HG03064 (cell line): ENCODE data around the gene ASGR2.
"Not testable (repeated sequence)": the region's sequence is repeated elsewhere in the genome, so short reads cannot be mapped to it uniquely, and the experiment has no call there.

Experiments
- ATAC-seq: cut with Tn5 transposase; IDR thresholded peaks from one replicate; pipeline ENCODE4 v1.9.1; 2021; ENCODE audit warnings: low read depth; ENCODE audit not compliant: unreplicated experiment

Gene ASGR2, protein sequence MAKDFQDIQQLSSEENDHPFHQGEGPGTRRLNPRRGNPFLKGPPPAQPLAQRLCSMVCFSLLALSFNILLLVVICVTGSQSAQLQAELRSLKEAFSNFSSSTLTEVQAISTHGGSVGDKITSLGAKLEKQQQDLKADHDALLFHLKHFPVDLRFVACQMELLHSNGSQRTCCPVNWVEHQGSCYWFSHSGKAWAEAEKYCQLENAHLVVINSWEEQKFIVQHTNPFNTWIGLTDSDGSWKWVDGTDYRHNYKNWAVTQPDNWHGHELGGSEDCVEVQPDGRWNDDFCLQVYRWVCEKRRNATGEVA

DNA sequence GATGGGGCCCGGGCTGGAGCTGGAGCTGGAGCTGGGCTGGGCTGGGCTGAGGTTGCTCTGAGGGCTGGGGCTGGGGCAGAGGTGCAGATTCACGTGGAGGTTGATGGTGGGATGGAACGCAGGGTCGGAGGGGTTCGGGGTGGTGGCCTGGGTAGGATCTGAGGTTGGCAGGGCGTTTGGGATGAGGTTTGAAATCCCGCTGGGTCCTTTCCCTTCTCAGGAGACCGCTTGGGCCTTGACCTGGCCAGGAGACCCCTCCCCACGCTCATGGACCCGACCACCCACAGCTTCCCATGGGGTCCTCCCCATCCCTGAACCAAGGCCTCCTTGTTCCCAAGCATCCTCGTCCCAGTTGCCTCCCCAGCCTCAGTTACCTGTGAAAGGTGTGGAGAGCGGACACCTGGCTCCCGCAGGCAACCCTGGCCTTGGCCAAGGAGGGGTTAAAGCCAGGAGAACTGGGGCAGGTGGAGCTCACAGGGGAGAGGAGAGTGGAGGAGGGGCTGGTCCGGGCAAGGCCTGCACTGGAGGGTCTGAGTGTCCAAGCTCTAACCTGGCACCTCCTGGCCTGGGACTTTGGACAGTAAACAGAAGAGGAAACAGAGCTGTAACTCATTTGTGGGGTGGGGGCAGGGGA lies at the start of gene ASGR2:
Gene ASGR2 (minus strand): TSS at position 582 of the 634 bp plus-strand sequence. CDS start 582 bp downstream, outside the sequence.
- no peak for ATAC-seq

DNA sequence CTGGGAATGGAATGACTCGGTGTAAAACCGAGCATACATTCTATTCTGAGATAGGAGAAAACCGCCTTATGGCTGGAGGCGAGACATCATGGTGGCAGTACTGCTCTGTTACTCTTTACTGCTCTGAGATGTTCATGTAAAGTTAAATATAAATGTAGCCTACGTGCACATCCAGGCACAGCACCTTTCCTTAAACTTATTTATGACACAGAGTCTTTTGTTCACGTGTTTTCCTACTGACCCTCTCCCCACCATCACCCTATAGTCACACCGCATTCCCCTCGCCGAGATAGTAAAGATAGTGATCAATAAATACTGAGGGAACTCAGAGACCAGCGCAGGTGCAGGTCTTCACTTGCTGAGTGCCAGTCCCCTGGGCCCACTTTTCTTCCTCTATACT lies 44.9 kb upstream of the ASGR2 start:
- ATAC-seq: not testable (repeated sequence)

DNA sequence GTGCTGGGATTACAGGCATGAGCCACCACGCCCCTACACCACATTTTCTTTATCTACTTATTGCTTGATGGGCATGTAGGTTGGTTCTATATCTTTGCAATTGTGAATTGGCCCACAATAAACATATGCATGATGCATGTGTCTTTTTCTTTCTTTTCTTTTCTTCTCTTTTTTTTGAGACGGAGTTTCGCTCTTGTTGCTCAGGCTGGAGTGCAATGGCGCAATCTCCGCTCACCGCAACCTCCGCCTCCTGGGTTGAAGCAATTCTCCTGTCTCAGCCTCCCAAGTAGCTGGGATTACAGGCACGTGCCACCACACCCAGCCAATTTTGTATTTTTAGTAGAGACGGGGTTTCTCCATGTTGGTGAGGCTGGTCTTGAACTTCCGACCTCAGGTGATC lies 43.8 kb upstream of the ASGR2 start:
- not testable (repeated sequence) for ATAC-seq

DNA sequence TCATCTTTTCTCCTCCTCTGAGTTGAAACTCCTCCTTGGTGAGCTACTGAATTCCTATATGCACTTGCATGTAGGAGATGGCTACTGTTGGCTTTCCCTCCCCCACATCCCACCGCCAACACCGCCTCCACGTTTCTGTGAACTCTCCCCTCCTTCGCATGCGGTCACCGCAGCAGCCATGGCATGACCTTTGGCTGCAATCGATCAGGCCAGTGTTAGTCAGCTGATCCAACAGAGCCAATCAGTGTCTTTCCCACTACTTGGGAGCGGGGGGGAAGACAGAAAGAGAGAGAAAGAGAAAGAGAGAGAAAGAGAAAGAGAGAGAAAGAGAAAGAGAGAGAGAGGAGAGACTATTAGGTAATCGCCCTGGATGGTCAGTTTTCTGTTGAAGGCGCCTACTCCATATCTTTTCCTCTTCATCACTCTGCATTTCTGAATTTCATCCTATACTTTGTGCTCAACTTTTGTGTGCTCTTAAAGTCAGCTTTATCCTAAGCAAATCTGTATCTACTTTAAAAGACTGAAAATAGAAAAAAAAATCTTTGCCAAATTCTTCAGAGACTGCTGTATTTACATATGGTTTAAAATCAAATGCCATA lies 41.8 kb upstream of the ASGR2 start:
- no peak for ATAC-seq

DNA sequence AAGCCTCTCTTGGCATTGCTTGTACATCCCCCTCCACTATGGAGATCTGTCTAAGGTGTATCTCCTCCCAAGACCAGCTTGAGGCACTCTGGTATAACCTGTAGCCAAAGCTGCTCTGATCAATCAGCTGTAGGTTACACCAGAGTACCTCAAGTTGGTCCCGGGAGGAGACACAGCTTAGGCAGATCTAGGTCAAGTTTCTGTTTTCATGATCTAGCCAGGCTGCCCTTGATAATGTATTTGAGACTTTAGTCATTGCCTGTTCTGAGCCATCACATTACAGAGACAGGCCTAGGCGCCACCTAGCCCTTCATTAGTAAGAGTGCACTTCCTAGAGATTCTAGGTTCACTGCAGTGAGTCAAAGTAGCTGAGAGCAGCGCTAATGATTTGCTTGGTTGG lies 33.1 kb upstream of the ASGR2 start:
- ATAC-seq: no peak

DNA sequence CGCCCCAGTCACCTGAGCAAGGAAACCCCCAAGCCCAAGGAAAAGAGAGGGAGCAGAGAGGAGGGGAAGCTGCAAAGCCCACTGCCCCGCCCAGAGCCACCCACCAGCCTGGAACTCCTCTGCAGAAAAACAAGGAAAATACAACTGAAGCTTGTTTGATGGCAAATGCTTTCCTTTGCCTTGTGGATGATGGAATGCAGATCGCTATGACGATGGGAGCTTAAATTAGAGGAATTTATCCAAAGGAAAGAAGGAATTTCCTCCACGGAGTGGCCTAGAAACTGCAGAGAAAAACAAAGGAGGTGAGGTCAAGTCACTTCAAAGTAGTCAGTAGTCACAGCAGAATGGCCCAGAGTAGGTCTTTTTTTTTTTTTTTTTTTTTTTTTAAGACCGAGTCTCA lies 31.5 kb upstream of the ASGR2 start:
- no peak for ATAC-seq

DNA sequence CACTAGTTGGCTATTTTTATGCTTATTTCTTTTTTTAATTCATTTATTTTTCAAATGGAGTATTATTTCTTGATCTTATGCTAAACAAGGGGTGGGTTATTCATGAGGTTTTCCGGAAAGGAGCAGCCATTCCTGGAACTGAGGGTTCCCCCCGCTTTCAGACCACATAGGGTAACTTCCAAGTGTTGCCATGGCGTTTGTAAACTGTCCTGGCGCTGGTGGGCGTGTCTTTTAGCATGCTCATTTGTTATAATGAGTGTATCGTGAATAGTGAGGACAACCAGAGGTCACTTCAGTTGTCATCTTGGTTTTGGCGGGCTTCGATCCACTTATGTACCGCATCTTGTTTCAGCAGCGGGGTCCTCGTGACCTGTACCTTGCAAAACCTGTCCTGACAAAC lies 29.6 kb upstream of the ASGR2 start:
- no peak for ATAC-seq

DNA sequence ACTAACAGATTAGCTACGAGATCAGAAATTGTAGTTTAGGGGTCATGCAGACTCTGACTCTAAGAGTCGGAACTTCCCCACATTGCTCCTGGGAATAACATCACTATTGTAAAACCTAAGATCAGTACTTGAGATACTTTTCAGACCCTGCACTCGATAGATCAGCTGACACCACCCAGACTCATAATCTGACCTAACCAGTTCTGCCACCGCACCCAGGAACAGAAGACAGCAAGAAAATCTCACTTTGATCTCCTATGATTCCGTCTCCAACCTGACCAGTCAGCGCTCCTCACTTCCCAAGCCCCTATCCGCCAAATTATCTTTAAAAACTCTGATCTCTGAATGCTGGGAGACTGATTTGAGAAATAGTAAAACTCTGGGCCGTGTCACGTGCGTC lies 27.2 kb upstream of the ASGR2 start:
- ATAC-seq: no peak

DNA sequence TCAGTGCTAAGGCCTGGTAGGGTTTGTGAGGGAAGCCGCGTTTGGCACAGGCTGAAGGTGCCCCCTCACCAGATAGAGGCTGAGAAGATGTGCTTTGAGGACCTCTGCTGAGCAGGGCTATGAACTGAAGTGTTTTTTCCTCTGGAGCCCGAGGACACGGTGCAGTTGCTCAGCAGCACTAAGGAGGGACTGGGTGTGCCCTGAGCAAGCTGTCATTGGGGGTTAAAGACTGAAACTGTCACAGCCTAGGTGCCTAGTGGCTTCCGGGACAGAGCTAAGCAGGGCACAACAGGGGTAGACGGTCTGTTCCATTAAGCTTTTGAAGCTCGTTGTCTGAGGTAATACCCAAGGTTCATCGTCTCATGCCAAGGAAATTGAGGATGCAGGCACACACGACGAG lies 24.8 kb upstream of the ASGR2 start:
- no peak for ATAC-seq

DNA sequence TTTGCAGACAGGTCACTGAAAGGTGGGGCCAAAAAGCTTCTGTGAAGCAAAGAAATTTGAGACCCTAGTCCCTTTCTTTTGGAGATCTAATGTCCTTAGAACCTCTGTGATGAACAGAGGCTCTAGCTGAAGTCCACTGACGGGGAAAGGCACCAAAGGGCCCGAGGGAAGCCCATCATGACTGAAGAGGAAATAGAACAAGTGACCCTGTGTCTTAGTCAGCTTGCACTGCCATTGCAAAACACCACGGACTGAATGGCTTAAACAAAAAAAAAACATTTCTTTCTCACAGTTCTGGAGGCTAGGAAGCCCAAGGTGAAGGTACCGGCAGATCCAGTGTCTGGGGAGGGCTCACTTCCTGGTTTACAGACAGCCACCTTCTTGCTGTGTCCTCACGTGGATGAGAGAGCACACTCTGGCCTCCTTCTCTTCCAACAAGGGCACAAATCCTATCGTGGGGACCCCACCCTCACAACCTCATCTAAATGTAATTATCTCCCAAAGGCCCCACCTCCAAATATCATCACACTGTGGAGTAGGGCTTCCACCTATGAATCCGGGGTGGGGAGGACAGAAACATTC lies 24.3 kb upstream of the ASGR2 start:
- no peak for ATAC-seq

DNA sequence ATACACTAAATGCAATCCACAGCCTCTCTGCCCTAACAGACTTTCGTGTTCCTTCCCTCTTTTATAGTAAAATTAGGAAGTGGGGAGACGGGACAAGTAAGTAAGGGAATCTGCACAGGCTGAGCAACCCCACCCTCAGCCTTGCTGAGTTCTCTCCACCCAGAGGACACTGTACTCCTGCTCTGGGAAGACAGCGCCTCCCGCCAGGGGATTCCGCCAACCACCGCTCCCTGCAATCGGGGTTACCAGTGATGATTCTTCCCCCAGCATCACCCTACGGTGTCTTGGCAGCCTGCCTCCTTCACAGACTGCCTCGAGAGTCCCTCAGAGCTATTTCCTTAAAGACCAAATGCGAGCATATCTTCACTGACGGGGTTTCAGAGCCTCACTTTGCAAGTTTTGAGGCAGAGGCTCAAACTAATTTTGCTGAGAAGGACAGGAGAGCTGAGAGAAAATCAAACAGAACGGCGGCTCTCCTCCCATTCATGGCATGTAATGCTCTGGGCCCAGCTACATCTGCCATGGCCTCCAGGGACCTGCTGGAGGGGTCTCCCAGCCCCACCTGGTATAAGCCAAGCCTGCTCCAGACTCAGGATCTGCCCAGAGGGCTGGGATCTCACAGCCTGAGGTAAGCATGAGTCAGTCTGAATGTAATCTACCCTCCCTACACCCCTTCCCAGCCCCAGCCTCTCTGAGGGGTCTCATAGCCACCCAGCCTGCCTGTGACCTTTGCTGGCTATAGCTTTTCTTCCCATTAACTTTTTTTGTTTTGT lies 22.7 kb upstream of the ASGR2 start:
- no peak for ATAC-seq

DNA sequence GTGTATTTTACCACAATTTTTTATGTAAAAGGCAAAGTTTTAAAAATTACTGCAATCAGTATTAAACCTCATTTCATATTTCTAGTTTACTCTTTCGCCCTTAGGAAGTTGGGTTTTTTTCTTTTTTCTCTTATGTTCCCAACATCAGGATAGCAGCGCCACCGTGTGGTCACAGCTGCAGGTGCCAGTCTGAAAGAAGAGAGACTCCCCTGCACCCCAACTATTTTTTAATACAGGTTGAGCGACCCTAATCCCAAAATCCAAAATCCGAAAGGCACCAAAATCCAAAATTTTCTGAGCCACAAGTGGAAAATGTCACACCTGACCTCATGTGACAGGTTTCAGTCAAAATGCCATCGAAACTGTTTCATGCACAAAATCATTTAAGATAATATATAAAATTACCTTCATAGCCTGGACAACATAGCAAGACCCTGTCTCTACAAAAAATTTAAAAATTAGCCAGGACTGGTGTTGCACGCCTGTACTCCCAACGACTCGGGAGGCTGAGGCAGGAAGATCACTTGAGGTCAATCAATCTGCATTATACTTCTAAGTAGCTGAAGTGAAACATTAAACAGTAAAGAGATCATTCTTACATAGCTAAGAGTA lies 21.8 kb upstream of the ASGR2 start:
- no peak for ATAC-seq

DNA sequence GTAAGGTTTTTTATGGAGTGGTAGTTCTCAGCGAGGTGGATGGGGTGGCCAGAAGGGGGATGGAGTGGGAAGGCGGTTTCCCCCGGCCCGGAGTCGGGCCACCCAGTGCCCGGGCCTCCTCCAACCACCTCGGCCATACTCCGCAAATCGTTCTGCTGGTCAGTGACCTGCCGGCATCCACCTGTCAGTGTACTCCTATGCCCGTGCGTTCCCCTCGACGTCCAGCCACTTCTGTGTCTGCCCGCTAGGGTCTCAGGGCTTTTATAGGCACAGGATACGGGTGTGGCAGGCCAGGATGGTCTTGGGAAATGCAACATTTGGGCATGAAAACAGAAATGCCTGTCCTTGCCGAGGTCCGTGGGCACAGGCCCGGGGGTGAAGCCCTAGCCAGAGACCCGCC lies 19.3 kb upstream of the ASGR2 start:
- no peak for ATAC-seq

DNA sequence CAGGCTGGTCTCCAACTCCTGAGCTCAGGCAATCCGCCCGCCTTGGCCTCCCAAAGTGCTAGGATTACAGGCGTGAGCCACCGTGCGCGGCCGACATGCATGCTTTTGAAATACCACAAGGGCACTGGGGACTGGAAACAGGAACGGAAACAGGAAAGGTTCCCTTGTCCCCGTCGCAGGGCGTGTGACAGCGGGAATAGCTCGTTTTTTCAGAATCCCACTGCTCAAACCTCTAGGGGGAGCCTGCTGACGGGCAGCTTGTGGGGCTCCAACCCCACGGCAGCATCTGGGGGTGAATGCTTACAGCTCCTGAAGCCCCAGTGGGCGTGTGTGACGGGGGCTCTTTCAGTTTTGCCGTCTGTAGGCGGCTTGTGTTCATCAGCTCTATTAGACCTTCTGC lies 18.8 kb upstream of the ASGR2 start:
- ATAC-seq: no peak

DNA sequence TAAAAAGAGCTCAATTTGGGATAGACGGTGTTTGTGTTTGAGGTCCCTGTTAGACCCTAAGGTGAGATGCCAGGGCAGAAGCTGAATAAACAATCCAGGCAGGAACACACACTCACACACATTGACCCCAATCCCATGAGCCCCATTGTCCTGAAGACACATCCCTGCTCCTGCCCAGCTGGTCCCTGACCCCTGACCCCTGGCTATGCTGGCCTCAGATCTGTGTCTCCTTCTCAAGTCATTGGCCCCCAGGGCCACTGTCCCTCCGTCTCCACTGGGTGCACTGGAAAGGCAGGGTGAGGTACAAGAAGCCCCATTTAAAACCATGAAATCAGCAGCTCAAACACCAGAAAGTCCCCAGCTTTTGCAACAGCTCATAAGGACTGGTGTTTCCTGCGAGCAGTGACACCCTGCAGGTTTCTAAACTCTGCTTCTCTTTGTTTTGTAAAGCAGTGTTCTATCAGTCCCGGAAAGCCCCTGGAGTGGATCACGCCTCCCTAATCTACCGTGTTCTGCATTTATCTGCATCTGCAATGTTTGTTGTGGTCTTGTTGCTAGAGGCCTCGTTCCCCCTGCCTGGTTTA lies 18.0 kb upstream of the ASGR2 start:
- ATAC-seq: peak; percentile 61

DNA sequence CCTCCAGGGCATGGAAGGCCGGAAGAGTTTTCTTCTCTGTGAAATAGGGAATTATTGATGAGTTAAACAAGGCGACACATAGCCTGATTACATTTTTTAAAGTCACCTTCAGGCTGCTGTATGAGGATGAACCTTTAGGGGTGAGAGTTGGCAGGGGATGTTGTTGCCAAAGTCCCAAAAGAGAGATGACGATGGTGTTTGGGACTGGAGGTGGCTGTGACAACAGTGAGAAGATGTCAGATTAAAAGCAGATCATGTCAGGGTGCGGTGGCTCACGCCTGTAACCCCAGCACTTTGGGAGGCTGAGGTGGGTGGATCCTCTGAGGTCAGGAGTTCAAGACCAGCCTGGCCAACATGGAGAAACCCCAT lies 16.8 kb upstream of the ASGR2 start:
- no peak for ATAC-seq

DNA sequence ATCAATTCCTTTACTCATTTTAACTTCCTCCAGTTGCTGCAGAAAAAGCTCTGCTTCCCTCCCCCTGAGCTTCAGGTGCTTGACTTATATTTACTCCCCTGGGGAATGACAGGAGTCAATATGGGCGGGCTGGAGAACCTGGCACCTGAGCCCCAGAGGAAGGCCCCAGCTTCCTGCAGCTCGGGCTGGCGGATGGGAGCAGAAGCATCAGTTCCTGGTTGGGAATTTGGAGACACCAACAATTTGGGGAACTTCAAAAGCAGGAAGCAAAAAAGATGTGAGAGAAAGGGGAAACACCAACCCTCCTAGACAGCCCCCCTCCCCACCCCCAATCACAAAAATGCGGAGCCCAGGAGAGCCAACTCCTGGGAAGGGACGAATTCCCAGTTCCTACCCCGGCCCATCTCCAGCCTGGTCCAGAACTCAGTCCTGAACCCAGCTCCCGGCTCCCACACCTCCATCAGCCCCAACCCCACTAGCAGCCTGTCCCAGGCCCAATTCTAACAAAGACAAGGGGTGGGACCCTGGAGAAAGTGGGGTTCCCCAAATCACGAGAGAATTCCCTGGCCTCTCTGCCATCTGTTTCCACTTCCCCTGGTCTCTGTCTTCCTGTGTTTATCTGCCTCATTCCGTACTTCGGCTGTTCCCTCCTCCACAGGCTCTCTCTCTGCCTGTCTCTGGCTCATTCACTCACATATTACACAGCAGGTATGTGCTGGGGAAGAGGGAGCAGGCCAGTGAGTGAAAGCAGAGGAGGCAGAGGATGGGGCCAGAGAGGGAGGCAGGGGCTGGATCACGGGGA lies 16.2 kb upstream of the ASGR2 start:
- ATAC-seq: no peak

DNA sequence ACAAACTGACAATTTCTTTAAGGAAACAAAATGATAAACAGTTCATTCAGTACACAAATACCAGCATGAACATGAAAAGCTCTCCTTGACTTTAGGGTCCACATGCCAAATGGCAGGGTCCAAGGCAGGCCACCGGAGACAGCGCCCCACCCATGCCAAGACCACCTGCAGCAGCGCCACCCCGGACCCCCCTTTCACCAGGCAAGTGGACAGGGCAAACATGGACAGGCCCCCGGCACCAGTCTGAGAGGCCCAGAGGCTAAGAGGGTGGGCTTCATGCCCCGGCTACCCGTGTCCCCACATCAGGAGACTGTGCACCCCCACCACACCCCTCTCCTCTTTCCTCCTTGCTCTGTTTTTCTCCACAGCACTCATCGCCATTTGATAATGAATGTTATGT lies 14.7 kb upstream of the ASGR2 start:
- ATAC-seq: no peak

DNA sequence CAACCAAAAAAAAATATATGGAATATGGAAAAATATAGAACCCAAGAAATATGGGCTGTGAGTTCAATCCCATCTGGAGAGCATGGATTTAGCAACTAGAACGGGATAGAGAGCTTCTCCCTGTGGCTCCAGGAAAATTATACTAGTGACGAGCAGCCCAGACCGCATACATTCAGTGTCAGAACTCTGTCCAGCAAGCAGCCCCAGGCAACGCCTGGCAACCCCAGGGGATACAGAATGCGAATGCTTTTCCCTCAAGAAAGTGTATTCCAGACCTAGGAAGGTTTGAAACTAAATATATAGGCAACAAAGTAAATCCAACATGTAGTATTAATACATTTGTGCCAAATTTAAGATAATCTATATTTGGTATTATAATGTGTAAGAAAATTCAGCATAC lies 13.5 kb upstream of the ASGR2 start:
- no peak for ATAC-seq
